GM10266 (cell line): ENCODE results near the gene SCGN.

Experiments
- DNase-seq: peaks from one replicate; pipeline ENCODE4 v3.0.0; 2012; ENCODE audit errors: extremely low spot score
- CTCF ChIP-seq: IDR thresholded peaks from 2 replicates; pipeline ENCODE4 v1.5.1; 2012; ENCODE audit warnings: mild to moderate bottlenecking, low read depth; ENCODE audit not compliant: control insufficient read depth, insufficient read depth; ENCODE audit errors: missing control alignments

SCGN gene

GRCh38 chr6:25614052-25614451, 38.0 kb upstream of the SCGN start:
- TF ChIP-seq CTCF, result no peak
- DNase-seq, result no peak

GRCh38 chr6:25615471-25615870, 36.5 kb upstream of the SCGN start:
- no peak for DNase-seq
- TF ChIP-seq CTCF, result no peak

- TF ChIP-seq CTCF, result no peak
- no peak for DNase-seq
Observed at GRCh38 chr6:25617997-25618396, 34.0 kb upstream of the SCGN start.

- TF ChIP-seq CTCF, result no peak
- DNase-seq, result no peak
Observed at GRCh38 chr6:25619217-25619616, 32.8 kb upstream of the SCGN start.

- TF ChIP-seq CTCF, result no peak
- no peak for DNase-seq
Observed at GRCh38 chr6:25620391-25620790, 31.6 kb upstream of the SCGN start.

GRCh38 chr6:25623065-25623464, 28.9 kb upstream of the SCGN start:
- TF ChIP-seq CTCF, result no peak
- no peak for DNase-seq

- no peak for DNase-seq
- no peak for TF ChIP-seq CTCF
Observed at GRCh38 chr6:25623879-25624278, 28.1 kb upstream of the SCGN start.
